Stimulated activated CD4-positive, alpha-beta T cell treated with anti-CD3 and anti-CD28 coated beads, Interleukin-2, amount 100 ng/mL, for 24 hours (primary cell): Measurements from ENCODE around the gene ALKBH7.
"Not testable (repeated sequence)": the region's sequence is repeated elsewhere in the genome, so short reads cannot be mapped to it uniquely, and the experiment has no call there.

Source experiments
- DNase-seq, 2 donors: peaks; one replicate each; pipeline ENCODE4 v3.0.0-alpha.2; 2020

The ALKBH7 gene

DNA sequence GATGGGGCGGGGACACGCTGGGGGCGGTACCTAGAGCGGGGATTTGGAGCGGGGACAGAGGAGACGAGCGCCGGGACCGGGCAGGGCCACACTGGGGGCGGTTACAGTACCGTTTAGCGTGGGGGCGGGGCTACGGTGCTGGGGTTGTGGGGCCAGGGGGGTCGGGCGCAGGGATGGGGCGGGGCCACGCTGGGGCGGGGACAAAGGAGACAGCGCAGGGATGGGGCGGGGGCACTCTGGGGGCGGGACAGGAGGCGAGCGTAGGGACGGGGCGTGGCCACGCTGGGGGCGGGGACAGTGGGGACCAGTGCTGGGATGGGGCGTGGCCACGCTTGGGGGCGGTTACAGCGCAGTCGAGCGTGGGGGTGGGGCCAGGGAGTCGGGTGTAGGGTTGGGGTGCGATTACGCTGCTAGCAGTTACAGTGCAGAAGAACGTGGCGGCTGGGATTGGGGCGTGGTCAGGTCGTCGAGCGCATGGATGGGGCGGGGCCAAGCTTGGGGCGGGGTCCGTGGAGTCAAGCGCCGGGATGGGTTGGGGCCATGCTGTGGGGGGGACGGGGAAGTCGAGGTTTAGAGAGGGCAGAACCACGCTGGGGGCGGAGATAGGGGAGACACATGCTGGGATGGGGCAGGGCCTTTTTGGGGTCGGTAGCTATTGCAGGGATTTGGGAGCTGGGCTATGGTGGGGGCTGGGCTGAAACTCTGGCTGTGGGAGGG lies 660 bp downstream of the ALKBH7 start:
- peak; percentile 99 to 100 for DNase-seq

DNA sequence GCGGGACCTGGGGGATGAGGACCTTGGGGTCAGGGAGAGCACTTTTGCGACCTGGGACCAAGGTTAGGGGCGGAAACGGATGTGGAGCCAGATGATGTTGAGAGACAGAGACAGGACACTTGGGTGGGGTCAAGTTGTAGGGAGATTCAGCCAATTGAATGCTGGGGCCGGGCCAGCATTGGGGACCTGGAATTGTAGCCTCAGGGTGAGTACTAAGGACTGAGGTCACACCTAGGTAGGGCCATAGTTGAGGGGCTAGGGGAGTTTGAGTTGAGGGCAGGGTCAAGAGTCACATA lies 1.2 kb downstream of the ALKBH7 start:
- DNase-seq = no peak

DNA sequence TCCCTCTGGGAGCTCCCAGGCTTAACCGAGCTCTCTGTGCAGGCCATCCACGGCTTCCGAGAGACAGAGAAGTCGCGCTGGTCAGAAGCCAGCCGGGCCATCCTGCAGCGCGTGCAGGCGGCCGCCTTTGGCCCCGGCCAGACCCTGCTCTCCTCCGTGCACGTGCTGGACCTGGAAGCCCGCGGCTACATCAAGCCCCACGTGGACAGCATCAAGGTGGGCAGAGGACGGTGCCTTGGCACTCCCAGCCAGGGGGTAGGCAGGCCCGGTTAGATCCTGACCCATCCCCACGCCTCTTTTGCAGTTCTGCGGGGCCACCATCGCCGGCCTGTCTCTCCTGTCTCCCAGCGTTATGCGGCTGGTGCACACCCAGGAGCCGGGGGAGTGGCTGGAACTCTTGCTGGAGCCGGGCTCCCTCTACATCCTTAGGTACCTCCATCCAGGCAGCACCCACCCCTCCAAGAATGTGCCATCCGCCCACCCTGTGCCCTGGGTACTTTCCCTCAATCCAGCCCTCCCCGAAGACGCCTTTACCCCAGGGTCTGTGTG lies 1.6 kb downstream of the ALKBH7 start:
- no peak for DNase-seq

DNA sequence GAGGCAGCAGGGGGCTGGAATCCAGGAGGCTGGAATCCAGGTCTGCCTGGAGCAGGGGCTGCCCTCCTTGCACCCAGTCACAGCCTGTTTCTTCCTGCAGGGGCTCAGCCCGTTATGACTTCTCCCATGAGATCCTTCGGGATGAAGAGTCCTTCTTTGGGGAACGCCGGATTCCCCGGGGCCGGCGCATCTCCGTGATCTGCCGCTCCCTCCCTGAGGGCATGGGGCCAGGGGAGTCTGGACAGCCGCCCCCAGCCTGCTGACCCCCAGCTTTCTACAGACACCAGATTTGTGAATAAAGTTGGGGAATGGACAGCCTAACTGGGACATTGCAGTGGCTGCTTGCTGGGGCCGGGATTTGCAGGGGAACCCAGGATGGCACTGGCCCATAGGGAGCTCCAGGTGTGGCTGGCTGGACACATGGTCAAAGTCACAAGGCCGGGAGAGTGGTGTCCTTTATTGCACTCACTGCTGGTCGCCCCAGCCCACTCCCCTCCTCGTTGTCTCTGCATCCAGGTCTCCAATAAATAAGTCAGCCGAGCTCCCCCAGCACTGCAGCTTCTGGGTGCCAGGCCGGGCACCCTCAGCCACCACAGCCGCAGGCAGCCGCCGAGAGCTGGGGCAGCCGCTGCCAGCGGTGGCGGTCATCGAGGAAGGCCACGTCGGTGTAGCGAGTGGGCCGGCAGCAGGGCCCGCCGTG lies 2.3 kb downstream of the ALKBH7 start:
- DNase-seq = no peak

DNA sequence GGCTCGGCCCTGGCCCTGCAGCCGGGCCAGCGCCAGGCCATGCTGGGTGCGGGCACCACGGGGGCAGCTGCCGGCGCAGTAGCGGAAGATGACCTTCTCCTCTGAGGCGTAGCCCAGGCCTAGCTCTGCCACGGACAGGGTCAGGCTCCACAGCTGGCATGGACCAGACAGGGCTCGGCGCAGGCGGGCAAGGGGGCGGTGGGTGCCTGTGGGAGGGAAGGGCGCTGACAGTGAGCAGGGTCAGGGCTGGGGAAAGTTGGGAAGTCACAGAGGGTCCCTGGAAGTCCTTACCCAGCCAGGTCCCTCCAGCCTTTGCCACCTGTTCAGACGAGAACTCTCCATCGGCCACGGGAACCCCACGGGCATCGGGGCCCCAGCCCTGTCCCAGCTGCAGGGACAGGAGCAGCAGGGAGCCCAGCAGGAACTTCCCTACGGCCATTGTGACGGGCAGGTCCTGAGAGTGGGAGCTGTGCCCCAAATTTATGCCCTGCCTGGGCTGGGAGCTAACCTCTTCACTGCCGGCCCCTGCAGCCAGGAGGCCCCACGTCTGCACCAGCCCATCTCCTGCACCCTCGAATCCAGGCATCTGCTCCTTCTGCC lies 2.9 kb downstream of the ALKBH7 start, which contains the start of gene PSPN:
Gene PSPN (minus strand): TSS at position 523 of the 600 bp plus-strand sequence. CDS start 84 bp downstream, at position 439.
- DNase-seq = no peak

DNA sequence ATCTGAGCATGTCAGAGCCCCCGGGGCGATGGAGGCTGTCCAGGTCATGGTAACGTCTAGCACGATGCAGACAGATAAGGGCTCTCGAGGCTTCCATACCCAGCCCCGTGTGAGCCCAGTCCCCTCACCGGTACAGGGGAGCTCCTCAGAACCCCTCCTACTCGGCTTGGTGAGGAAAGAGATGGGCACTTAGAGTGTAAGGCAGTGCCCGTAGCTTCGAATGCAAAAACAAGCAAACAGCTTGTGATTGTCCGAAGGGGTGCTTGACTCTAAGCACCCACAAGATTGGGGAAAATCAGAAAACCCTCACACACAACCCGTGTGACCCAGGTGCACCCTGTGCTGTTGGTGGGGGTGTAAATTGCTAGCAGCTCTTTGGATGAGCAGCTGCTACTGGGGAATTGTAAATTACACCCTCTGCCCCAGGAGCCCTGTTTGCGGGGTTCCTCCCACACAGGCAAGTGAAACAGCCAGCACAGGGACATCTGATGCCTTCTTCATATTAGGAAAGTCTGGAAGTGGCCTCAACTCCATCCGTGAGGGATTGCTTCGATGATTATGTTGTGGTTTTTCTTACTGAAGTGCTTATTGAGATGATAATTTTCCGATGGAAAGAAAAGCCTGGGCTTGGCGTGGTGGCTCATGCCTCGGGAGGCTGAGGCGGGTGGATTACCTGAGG lies 4.1 kb downstream of the ALKBH7 start:
- DNase-seq = no peak

DNA sequence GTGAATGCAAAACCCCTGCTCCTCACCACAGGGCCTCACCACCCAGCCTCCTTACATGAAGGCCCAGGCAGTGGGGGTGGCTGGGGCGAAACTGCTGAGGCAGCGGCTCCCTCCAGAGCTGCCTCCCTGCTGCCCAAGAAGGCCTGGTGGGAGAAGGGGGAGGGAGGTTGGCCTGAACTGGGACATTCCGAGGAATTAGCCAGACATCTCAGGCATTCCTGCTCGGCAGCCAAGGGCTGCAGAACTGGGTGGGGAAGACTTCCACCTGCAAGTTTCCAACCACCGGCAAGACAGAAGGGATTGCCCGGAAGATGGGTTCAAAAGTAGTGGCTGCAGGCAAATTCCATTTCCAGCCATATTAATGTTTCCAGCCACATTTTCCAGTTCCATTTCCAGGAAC lies 5.4 kb downstream of the ALKBH7 start:
- no peak for DNase-seq

DNA sequence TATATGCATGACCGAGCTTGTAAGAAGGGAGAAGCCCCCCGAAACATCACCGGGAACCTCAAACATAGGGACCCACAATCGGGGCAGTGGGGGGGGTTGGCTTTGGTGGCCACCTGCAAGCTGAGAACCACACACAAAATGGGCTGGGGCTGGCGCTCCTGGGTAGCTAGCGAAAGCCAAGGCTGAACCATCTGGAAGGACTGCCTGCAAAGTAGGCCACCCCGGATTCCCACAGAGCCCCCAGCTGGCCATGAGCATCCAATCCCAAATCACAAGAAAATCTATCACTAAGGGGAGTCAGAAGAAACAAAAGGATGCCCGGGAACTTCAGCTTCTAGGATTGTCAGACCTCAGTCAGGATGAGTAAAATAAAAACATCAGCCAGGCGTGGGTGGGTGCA lies 5.9 kb downstream of the ALKBH7 start:
- DNase-seq = no peak

DNA sequence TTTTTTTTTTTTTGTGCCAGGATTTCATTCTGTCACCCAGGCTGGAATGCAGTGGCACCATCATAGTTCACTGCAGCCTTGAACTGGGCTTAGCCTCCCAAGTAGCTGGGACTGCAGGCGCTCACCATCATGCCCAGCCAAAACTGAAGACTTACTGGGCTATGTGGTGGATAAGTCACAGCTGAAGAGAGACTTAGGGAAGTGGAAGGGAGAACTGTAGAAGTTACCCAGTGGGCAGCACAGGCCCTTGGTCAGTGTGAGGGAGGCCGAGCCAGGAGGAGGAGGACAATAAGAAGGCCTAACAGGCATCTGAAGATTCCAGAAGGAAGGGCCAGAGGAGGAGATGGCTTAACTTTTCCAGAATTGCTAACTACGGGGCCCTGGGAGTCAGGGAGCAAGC lies 7.2 kb downstream of the ALKBH7 start:
- no peak for DNase-seq

DNA sequence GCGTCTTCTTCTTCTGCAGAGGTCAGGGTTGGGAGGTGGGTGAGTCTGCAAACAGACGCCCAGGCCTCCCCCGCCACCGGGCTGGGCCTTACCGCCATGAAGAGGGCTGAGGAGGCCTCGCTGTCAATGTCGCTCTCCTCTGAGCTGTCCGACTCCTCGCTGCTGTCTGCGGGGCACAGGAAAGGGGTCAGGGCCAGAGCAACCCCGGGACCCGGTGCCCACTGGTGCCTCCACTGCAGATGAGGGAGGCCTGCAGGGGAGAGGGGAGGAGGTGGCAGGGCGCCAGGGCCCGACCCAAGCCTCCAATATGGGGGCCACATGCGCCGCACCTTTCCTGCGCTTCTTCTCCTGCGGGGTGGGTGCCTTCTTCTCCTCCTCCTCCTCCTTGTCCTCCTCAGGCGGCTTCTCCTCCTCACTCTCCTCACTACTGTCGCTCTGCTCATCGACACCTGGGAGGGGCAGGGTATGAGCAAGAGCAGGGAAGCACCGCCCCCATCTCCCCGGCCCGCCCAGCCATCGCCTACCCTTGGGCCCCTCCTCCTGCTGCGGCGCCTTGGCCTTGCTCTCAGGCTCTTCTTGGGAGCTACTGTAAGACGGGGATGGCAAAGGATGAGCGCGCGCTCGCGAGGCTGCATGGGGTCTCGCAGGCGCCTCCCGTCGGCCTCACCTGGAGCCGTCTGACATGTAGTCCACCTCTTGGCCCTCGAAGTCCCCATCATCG lies 8.6 kb downstream of the ALKBH7 start:
- DNase-seq = no peak

DNA sequence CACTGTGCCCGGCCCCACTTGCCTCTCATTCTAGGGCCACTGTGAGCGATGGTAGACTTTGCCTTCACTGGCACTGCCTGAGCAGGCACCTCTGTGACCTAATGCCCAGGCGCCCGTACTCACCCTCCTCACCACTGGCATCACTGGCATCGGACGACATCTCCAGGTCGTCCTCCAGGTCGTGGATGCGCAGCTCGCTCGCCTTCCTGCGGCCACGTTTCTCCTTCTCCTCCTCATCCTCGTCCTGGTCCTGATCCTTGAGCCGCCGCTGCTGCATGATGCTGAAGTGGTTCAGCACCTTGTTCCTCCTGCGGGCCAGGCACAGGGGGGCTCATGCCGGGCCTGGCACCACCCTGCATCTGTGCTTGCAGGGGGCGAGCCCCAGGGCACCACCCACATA lies 10.6 kb downstream of the ALKBH7 start:
- no peak for DNase-seq

DNA sequence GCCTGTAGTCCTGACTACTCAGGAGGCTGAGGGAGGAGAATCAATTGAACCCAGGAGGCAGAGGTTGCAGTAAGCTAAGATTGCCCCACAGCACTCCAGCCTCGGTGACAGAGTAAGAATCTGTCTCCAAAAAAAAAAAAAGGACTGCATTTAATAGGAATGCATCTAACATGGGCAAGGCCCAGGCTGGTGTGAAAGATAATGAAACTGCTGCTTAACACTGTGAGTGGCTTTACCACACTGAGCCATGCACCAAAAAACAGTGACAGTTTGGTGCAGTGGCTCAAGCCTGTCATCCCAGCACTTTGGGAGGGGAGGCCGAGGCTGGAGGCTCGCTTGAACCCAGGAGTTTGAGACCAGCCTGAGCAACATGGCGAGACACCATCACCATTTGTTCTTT lies 11.8 kb downstream of the ALKBH7 start:
- no peak for DNase-seq

DNA sequence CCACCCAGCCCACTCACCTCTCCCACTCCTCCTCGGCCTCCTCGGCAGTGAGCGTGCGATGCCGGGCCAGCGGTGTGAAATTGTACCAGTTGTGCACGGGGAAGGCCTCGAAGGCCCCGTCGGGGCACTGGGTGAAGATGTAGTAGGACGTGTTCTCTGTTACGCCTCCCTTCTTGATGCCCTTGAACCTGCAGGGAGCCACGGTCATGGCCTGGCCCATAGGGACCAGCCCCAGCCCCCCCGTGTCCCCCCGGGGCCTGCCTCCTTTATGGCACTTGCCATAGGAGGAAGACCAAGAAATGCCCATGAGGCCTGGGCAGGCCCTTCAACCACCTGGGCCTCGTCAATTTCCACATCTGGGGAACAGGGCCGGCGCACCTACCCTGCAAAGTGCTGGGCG lies 14.8 kb downstream of the ALKBH7 start:
- no peak for DNase-seq

DNA sequence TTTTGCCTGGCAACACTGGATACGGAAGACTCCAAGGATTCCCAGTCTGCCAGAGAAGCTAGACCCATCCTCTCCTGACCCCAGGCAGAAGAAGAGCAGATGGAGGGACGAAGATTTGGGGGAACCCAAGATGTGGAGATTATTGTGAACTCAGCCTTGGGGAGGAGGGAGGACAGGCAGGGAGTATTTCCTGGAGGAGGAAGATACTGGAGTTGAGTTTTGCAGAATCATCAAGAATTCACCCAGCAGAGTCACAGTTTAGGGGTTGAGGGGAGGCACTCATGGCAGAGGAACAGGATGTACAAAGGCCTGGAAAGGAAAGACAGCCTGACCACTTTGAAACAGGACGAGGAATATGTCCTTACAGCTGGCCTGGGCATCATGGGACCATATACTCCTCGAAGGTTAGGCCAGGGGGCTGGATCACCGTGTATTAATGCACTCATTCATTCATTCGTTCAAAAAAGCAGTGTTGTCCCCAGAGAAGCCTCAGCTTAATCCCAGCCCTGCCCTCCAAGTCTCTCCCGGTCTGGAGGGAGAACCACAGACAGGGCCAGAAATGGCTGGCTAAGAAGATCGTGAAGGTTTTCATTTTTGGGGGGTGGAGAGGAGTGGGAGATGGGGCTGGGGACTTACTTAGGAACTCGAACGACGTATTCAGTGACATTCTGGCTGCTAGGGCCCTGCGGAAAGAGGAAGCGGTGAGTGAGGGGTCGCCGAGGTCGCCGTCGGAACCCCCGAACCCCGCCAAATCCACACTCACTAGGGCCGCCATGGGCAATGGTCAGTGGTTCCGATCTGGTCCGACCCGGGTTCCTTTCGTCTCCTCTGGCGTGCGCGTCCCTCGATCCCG lies 19.9 kb downstream of the ALKBH7 start:
- no peak for DNase-seq

DNA sequence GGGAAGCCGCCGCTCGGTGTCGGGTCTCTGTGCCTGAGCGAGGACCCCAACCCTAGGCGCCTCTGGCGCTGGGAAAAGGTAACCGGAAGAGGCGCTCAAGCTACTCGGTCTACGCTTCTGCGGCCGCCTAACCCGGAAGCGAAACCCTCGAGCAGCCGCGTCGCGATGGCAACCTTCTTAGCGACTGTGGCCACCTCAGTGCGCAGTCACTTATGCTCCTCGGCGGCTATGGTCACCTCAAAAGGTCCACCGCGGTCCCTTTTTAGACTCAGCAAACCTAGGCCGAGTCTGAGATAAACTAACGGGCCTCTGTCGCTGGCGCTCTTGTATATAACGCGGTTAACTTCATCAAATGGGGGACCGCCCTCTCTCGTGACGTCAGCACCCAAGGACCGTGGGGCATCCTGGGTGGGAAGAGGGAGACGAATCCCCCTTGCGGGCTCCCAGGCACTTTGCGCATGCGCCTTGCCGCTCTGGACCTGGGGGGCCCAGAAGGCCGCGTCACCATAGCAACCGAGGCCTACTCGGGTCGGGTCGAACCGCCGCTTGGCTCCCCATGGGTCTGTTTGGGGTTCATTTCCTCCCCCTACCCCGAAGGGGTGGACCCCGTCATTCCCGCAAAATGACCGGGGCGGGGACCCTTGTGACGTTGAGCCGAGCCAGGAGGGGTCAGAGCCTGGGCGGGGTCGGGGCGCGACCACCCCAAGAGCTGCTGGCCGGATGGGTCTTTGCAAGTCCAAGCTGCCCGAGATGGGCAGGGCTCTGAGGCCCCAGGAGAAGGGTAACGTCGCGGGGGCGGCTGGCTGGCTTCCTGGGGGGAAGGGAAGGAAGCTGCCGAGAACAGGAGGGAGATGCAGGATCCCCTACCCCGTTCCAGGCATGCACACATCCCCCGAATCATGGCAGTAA lies 20.7 kb downstream of the ALKBH7 start, which contains the start of gene GTF2F1:
Gene GTF2F1 (minus strand): TSS at position 91 of the 909 bp plus-strand sequence. CDS start 169 bp downstream, outside the sequence.
- DNase-seq = peak; percentile 94

DNA sequence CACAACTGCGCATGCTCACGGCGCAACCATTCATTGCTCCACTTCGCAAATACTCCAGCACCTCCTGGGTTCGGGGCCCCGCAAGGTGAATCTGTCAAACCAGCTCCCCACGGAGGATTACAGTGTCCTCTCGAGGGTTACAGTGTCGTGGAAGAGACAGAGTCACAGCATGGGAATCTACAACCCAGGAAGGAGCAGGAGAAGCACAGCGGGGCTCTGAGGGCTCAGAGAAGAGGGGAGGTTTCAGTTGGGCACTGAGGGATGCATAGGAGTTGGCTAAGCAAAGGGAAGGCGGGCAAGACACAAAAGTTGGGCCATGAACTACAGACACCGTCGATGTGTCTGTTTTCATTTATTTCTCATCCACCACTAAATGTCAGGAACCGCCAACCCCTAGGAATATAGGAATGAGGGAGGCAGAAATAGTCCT lies 21.4 kb downstream of the ALKBH7 start:
- peak; percentile 79 to 82 for DNase-seq

DNA sequence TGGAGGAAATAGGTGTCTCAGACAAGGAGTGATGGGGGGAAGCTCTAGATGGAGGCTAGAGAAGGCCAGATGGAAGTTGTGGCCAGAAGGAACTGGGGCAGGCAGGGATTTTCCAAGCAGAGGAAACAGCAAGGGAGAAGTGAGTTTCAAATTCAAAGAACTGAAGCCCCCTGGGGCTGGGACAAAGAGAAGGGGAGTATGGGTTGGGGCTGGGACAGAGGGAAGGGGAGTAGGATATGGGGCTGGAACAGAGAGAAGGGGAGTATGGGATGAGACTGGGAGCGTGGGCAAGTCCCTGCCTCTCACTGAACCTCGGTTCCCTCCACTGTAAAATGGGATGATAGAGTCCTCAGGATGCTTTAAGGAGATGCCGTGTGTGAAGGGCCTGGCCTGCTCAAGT lies 22.2 kb downstream of the ALKBH7 start:
- no peak for DNase-seq

DNA sequence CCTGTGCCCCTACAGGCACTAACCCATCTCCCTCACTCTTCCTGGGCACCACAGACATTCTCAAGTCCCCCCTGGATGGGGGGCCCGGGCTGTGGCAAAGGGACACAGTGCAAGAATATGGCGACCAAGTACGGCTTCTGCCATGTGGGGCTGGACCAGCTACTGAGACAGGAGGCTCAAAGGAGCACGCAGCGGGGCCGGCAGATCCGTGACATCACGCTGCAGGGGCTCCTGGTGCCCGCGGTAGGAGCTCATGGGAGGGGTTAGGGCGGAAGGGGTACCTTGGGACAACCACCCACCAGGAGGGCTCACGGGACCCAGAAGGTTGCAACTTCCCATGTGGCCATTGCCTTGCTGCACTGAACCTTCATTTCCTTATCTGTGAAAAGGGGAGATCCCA lies 23.7 kb downstream of the ALKBH7 start:
- no peak for DNase-seq

DNA sequence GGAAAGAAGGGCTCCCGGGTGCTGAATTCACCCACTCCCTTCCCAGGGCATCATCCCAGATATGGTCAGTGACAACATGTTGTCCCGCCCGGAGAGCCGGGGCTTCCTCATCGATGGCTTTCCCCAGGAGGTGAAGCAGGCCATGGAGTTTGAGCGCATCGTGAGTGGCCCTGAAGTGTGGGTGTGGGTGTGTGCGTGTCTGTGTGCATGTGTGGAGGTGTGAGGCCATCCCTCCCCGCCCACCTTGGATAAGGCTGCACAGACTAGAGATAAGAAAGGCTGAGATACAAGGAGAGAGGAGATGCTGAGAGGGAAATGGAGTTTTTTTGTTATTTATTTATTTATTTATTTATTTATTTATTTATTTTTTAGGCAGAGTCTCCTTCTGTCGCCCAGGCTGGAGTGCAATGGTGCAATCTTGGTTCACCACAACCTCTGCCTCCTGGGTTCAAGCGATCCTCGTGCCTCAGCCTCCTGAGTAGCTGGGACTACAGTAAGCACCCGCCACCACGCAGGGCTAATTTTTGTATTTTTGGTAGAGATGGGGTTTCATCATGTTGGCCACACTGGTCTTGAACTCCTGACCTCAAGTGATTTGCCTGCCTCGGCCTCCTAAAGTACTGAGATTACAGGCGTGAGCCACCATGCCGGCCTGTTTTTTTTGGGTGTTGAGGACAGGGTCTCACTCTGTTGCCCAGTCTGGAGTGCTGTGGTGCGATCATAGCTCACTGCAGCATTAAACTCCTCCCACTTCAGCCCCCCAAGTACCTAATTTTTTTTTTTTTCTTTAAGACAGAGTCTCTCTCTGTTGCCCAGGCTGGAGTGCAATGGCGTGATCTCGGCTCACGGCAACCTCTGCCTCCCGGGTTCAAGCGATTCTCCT lies 27.7 kb downstream of the ALKBH7 start:
- not testable (repeated sequence) for DNase-seq
